Fibroblast of skin of back (primary cell): ENCODE results near the gene HOXD12.

ENCODE experiments used
- DNase-seq: peaks from one replicate; pipeline ENCODE4 v3.0.0-alpha.2; 2013

Gene HOXD12

GRCh38 chr2:176149481-176149938 is 49.9 kb downstream of the HOXD12 start:
- DNase-seq = no peak

- DNase-seq = no peak
Measured at GRCh38 chr2:176149939-176150583, 50.5 kb downstream of the HOXD12 start.

DNA sequence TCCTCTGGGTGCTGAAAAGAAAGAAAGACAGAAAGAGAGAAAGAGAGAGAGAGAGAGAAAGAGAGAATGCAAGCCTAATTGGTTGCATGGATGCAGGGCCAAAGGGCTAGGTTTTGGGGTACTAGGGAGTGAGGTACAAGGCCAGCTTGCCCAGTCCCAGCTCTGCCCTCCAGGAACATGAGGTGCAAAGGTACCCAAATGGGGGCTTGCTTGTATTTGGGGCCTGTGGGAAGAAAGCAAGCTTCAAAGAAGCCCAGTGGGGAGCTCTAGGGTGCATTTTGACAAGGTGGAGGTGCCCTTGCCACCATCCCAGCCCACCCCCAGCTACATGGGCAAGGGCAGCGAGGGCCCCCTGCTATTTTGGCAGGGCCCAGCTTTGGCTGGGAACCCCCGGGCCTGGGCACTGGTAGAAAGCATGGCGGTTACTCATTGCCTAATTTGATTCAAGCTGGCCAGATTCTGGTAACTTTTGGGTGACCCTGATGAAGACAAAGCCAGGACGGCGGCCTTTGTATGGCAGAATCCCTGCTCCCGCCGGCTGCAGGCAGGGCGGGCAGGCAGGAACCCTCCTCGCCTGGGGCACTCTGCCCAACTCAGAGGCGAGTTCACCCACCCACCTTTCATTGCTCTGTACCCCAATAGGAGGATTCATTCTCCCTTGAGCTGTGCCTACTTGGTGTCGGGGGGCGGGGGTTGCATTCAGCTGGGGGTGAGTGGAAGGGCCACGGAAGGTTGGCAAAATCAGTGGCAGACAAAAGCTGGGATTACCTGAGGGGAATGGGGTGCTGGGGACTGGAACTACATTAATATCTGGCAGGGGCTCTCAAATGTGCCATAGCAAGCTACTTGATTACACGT is 51.2 kb downstream of the HOXD12 start:
- DNase-seq = no peak

DNA sequence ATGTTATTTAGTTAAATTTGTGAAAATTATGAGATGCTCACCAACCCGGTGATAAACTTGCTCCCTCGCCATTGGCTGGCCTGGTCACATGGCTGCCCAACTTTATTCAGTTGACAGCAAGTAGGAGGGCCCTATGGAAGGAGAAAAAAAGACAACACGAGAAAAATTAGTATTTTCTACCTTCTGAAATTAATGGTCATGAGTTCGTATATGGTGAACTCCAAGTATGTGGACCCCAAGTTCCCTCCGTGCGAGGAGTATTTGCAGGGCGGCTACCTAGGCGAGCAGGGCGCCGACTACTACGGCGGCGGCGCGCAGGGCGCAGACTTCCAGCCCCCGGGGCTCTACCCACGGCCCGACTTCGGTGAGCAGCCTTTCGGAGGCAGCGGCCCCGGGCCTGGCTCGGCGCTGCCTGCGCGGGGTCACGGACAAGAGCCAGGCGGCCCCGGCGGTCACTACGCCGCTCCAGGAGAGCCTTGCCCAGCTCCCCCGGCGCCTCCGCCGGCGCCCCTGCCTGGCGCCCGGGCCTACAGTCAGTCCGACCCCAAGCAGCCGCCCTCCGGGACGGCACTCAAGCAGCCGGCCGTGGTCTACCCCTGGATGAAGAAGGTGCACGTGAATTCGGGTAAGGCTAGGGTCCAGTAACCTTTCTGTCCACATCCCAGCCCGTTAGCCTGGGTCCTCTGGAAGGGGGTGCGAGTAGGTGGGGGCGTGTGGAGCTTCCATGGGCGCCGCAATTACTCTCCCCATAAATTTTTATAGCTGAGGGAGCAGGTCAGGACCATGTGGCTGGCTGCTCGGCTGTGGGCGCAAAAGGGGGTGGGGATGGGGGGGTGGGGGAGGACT is 52.1 kb downstream of the HOXD12 start, which contains the start of gene HOXD4:
TSS of gene HOXD4 (plus strand) at position 109 of the 846 bp plus-strand sequence. CDS start at position 193, 84 bp downstream.
- DNase-seq = no peak
